Esophagus (tissue), 2 donors: Measurements from ENCODE around the gene EXOC6B. TPM values are rescaled to one million over a fixed set of nuclear protein-coding genes. Genes with fewer than 3 reads are reported as not detected.

ENCODE experiments used
- H3K27ac ChIP-seq, 2 donors: one replicate each; pipeline ENCODE4 v1.5.1; 2013; ENCODE audit warnings: low read depth in 2 of 2, mild to moderate bottlenecking in 2 of 2, inconsistent platforms in 1 of 2, low read length in 1 of 2, moderate library complexity in 1 of 2
- H3K27me3 ChIP-seq, 2 donors: one replicate each; pipeline ENCODE4 v1.6.1; 2013; ENCODE audit warnings: low read length in 2 of 2, control low read depth in 1 of 2, mild to moderate bottlenecking in 1 of 2; ENCODE audit not compliant: insufficient read depth in 2 of 2, control insufficient read depth in 1 of 2
- H3K36me3 ChIP-seq, 2 donors: one replicate each; pipeline ENCODE4 v1.6.1; 2013; ENCODE audit warnings: low read length in 1 of 2; ENCODE audit not compliant: control insufficient read depth in 2 of 2, insufficient read depth in 2 of 2
- H3K4me1 ChIP-seq, 2 donors: one replicate each; pipeline ENCODE4 v1.6.1; 2013; ENCODE audit warnings: low read length in 1 of 2; ENCODE audit not compliant: control insufficient read depth in 2 of 2, insufficient read depth in 2 of 2
- H3K4me3 ChIP-seq, 2 donors: one replicate each; pipeline ENCODE4 v1.5.1; 2013; ENCODE audit warnings: low read length in 2 of 2, mild to moderate bottlenecking in 2 of 2, low read depth in 1 of 2, moderate library complexity in 1 of 2
- H3K9me3 ChIP-seq, 2 donors: one replicate each; pipeline ENCODE4 v1.6.1; 2013; ENCODE audit warnings: mild to moderate bottlenecking in 2 of 2, low read depth in 1 of 2, low read length in 1 of 2, moderate library complexity in 1 of 2; ENCODE audit not compliant: control insufficient read depth in 2 of 2, insufficient read depth in 1 of 2
- WGBS, 2 donors: extraction: QIAGEN DNeasy Blood & Tissue Kit; methylation state at CpG; one replicate each; pipeline ENCODE4 v1.1.7; 2013; 5-methylcytosine and 5-hydroxymethylcytosine counted together
- polyA plus RNA-seq, 2 donors: library from polyadenylated mRNA; stranded (reverse); fragments of 200-250 nt; gene quantifications; one replicate each; pipeline ENCODE4 v1.2.3, GENCODE V29; 2013
- donor health status: healthy with polysubstance abuse.
- donor health status: Bipolar disorder and iron deficiency.

Gene EXOC6B
- polyA plus RNA-seq, 2 donors: 6.0 to 8.4 TPM

GRCh38 chr2:72162574-72162973 is 663.3 kb downstream of the EXOC6B start:
- H3K4me3 ChIP-seq: no peak overlapping the region
- H3K27ac ChIP-seq: no peak overlapping the region
- H3K4me1 ChIP-seq: no peaks in the 10 kb centered on the region
- WGBS, 2 donors: 86 to 90% methylated on average over 5 of the region's 5 CpGs
- H3K27me3 ChIP-seq: no peaks in the 10 kb centered on the region
- H3K36me3 ChIP-seq: no peaks in the 10 kb centered on the region
- no peaks in the 10 kb centered on the region for H3K9me3 ChIP-seq

GRCh38 chr2:72159211-72159993 is 666.4 kb downstream of the EXOC6B start:
- no peaks in the 10 kb centered on the region for H3K4me1 ChIP-seq
- WGBS, 2 donors: 87 to 92% methylated on average over 12 of the region's 12 CpGs
- H3K9me3 ChIP-seq: no peaks in the 10 kb centered on the region
- no peak overlapping the region for H3K4me3 ChIP-seq
- H3K36me3 ChIP-seq: no peaks in the 10 kb centered on the region
- no peaks in the 10 kb centered on the region for H3K27me3 ChIP-seq
- H3K27ac ChIP-seq: no peak overlapping the region

GRCh38 chr2:72157871-72158771 is 667.7 kb downstream of the EXOC6B start:
- Histone ChIP-seq H3K9me3 (no peaks in the 10 kb centered on the region), H3K27ac (no peak overlapping the region), H3K27me3 (no peaks in the 10 kb centered on the region), H3K36me3 (no peaks in the 10 kb centered on the region), H3K4me1 (no peaks in the 10 kb centered on the region), H3K4me3 (no peak overlapping the region)
- 86 to 87% methylated on average over 8 of the region's 8 CpGs for WGBS, 2 donors

- no peaks in the 10 kb centered on the region for H3K36me3 ChIP-seq
- H3K4me3 ChIP-seq: no peak overlapping the region
- no peaks in the 10 kb centered on the region for H3K4me1 ChIP-seq
- WGBS, 2 donors: 69 to 81% methylated on average over 2 of the region's 2 CpGs
- H3K27me3 ChIP-seq: no peaks in the 10 kb centered on the region
- no peak overlapping the region for H3K27ac ChIP-seq
- H3K9me3 ChIP-seq: no peaks in the 10 kb centered on the region
These were observed 669.0 kb downstream of the EXOC6B start for GRCh38 chr2:72156872-72157271.

- no peaks in the 10 kb centered on the region for H3K27me3 ChIP-seq
- WGBS, 2 donors: 82 to 91% methylated on average over 5 of the region's 5 CpGs
These were observed 670.1 kb downstream of the EXOC6B start for GRCh38 chr2:72155737-72156136.

GRCh38 chr2:72155151-72155550 is 670.7 kb downstream of the EXOC6B start:
- Histone ChIP-seq H3K36me3 (no peaks in the 10 kb centered on the region), H3K27me3 (no peaks in the 10 kb centered on the region)
- 70 to 76% methylated on average over 3 of the region's 3 CpGs for WGBS, 2 donors

More at GRCh38 chr2:72155737-72156136, 670.1 kb downstream of the EXOC6B start:
- Histone ChIP-seq H3K36me3 (no peaks in the 10 kb centered on the region), H3K27ac (no peak overlapping the region), H3K4me1 (no peaks in the 10 kb centered on the region), H3K4me3 (no peak overlapping the region), H3K9me3 (no peaks in the 10 kb centered on the region)

GRCh38 chr2:72154386-72154975 is 671.4 kb downstream of the EXOC6B start:
- H3K4me3 ChIP-seq: no peak overlapping the region
- WGBS, 2 donors: 79 to 80% methylated on average over 16 of the region's 16 CpGs
- H3K4me1 ChIP-seq: peaks cover 0 to 1% of the 10 kb centered on the region in 2 donors
- H3K9me3 ChIP-seq: no peaks in the 10 kb centered on the region
- no peaks in the 10 kb centered on the region for H3K36me3 ChIP-seq
- H3K27me3 ChIP-seq: no peaks in the 10 kb centered on the region
- H3K27ac ChIP-seq: no peak overlapping the region

More at GRCh38 chr2:72155151-72155550, 670.7 kb downstream of the EXOC6B start:
- no peak overlapping the region for H3K27ac ChIP-seq
- no peak overlapping the region for H3K4me3 ChIP-seq
- H3K4me1 ChIP-seq: no peaks in the 10 kb centered on the region
- H3K9me3 ChIP-seq: no peaks in the 10 kb centered on the region

GRCh38 chr2:72153924-72154323 is 671.9 kb downstream of the EXOC6B start:
- H3K27me3 ChIP-seq: no peaks in the 10 kb centered on the region

GRCh38 chr2:72153026-72153791 is 672.6 kb downstream of the EXOC6B start:
- 78 to 82% methylated on average over 16 to 18 of the region's 18 CpGs for WGBS, 2 donors
- H3K4me1 ChIP-seq: peaks cover 0 to 4% of the 10 kb centered on the region in 2 donors
- H3K36me3 ChIP-seq: no peaks in the 10 kb centered on the region
- H3K27ac ChIP-seq: no peak overlapping the region
- H3K9me3 ChIP-seq: no peaks in the 10 kb centered on the region
- no peaks in the 10 kb centered on the region for H3K27me3 ChIP-seq
- no peak overlapping the region for H3K4me3 ChIP-seq

More at GRCh38 chr2:72153924-72154323, 671.9 kb downstream of the EXOC6B start:
- Histone ChIP-seq H3K9me3 (no peaks in the 10 kb centered on the region), H3K4me3 (no peak overlapping the region), H3K36me3 (no peaks in the 10 kb centered on the region), H3K4me1 (peaks cover 0 to 4% of the 10 kb centered on the region in 2 donors), H3K27ac (no peak overlapping the region)
- WGBS, 2 donors: 87 to 93% methylated on average over 5 of the region's 5 CpGs
